ENCODE results near the gene RABGAP1L. TPM values are rescaled to one million over a fixed set of nuclear protein-coding genes. Genes with fewer than 3 reads are reported as not detected.
"Not testable (repeated sequence)": the region's sequence is repeated elsewhere in the genome, so short reads cannot be mapped to it uniquely, and the experiment has no call there.

Gene RABGAP1L
- total RNA-seq, 2 experiments from 2014 or later: 76.8 to 80.5 TPM

- Mint-ChIP-seq H3K4me3 (peak overlapping the region; percentile 84), H3K27ac (peak overlapping the region; percentile 93), H3K27me3 (no peaks in the 10 kb centered on the region), H3K4me1 (peaks cover 66% of the 10 kb centered on the region), H3K9me3 (no peaks in the 10 kb centered on the region), H3K36me3 (ENCODE audit: low read depth) (peaks cover 11% of the 10 kb centered on the region)
- ChIA-PET CTCF (interaction anchor here (1.3 kb wide), 1 partner anchor 59 kb away, joined by 3 read pairs; no protein-coding TSS in a partner anchor), POLR2A (interaction anchor here (0.8 to 2.7 kb wide), 8 partner anchors 44 to 841 kb away, joined by 3 to 18 read pairs (median 4); partner anchors contain the start of genes CACYBP, DARS2, GAS5 and PRDX6)
- DNase-seq: no peak
Measured at GRCh38 chr1:174158767-174159251, 511 bp upstream of the RABGAP1L start.

- H3K9me3 Mint-ChIP-seq: no peaks in the 10 kb centered on the region
- peaks cover 64% of the 10 kb centered on the region for H3K4me1 Mint-ChIP-seq
- no peak for DNase-seq
- POLR2A ChIA-PET: interaction anchor here (0.8 to 2.7 kb wide), 7 partner anchors 10 to 290 kb away, joined by 3 to 18 read pairs (median 3); partner anchors contain the start of genes GAS5 and ZBTB37
- peaks cover 19% of the 10 kb centered on the region for H3K36me3 Mint-ChIP-seq (ENCODE audit: low read depth)
- no peaks in the 10 kb centered on the region for H3K27me3 Mint-ChIP-seq
- H3K4me3 Mint-ChIP-seq: peak overlapping the region; percentile 84
- CTCF ChIA-PET: no interaction called here
- peak overlapping the region; percentile 93 for H3K27ac Mint-ChIP-seq
Measured at GRCh38 chr1:174160109-174160473, 771 bp downstream of the RABGAP1L start.

GRCh38 chr1:174160603-174161002 is 1.3 kb downstream of the RABGAP1L start:
- CTCF ChIA-PET: interaction anchor here (1.1 kb wide), 1 partner anchor 57 kb away, joined by 3 read pairs; no protein-coding TSS in a partner anchor
- H3K9me3 Mint-ChIP-seq: no peaks in the 10 kb centered on the region
- H3K4me1 Mint-ChIP-seq: peaks cover 64% of the 10 kb centered on the region
- H3K36me3 Mint-ChIP-seq (ENCODE audit: low read depth): peaks cover 24% of the 10 kb centered on the region
- H3K27ac Mint-ChIP-seq: peak overlapping the region; percentile 93
- POLR2A ChIA-PET: interaction anchor here (0.8 to 2.7 kb wide), 6 partner anchors 12 to 291 kb away, joined by 3 to 18 read pairs (median 4); partner anchors contain the start of genes GAS5 and ZBTB37
- H3K27me3 Mint-ChIP-seq: no peaks in the 10 kb centered on the region
- DNase-seq: no peak
- H3K4me3 Mint-ChIP-seq: peak overlapping the region; percentile 84

- no peaks in the 10 kb centered on the region for H3K9me3 Mint-ChIP-seq
- H3K27me3 Mint-ChIP-seq: no peaks in the 10 kb centered on the region
- ChIA-PET POLR2A (interaction anchor here (0.9 to 1.3 kb wide), 2 partner anchors 44 to 338 kb away, joined by 3 read pairs; no protein-coding TSS in a partner anchor), CTCF (no interaction called here)
- H3K36me3 Mint-ChIP-seq (ENCODE audit: low read depth): peaks cover 36% of the 10 kb centered on the region
- peaks cover 67% of the 10 kb centered on the region for H3K4me1 Mint-ChIP-seq
- no peak for DNase-seq
- H3K4me3 Mint-ChIP-seq: no peak overlapping the region
- H3K27ac Mint-ChIP-seq: no peak overlapping the region
Measured at GRCh38 chr1:174161813-174162212, 2.5 kb downstream of the RABGAP1L start.

- Mint-ChIP-seq H3K27me3 (no peaks in the 10 kb centered on the region), H3K4me1 (peaks cover 56% of the 10 kb centered on the region), H3K9me3 (no peaks in the 10 kb centered on the region), H3K4me3 (no peak overlapping the region), H3K27ac (no peak overlapping the region), H3K36me3 (ENCODE audit: low read depth) (peaks cover 42% of the 10 kb centered on the region)
- ChIA-PET POLR2A (no interaction called here), CTCF (interaction anchor here (1.0 kb wide), 2 partner anchors 24 to 53 kb away, joined by 3 to 4 read pairs; no protein-coding TSS in a partner anchor)
- DNase-seq: no peak
Measured at GRCh38 chr1:174164826-174165225, 5.5 kb downstream of the RABGAP1L start.

GRCh38 chr1:174165471-174166137 is 6.3 kb downstream of the RABGAP1L start:
- Mint-ChIP-seq H3K4me3 (no peak overlapping the region), H3K27ac (peak overlapping the region; percentile 1), H3K4me1 (peaks cover 50% of the 10 kb centered on the region), H3K27me3 (no peaks in the 10 kb centered on the region), H3K36me3 (ENCODE audit: low read depth) (peaks cover 43% of the 10 kb centered on the region), H3K9me3 (no peaks in the 10 kb centered on the region)
- no peak for DNase-seq
- POLR2A ChIA-PET: interaction anchor here (1.0 to 1.7 kb wide), 4 partner anchors 9 to 39 kb away, joined by 5 to 6 read pairs (median 5); no protein-coding TSS in a partner anchor
- CTCF ChIA-PET: interaction anchor here (1.2 kb wide), 1 partner anchor 52 kb away, joined by 5 read pairs; no protein-coding TSS in a partner anchor

- CTCF ChIA-PET: interaction anchor here (1.2 to 1.3 kb wide), 2 partner anchors 13 to 51 kb away, joined by 3 to 5 read pairs; no protein-coding TSS in a partner anchor
- DNase-seq: no peak
- Mint-ChIP-seq H3K9me3 (no peaks in the 10 kb centered on the region), H3K4me1 (peaks cover 40% of the 10 kb centered on the region), H3K27ac (peak overlapping the region; percentile 1), H3K36me3 (ENCODE audit: low read depth) (peaks cover 45% of the 10 kb centered on the region), H3K27me3 (no peaks in the 10 kb centered on the region), H3K4me3 (no peak overlapping the region)
- POLR2A ChIA-PET: interaction anchor here (1.0 to 1.7 kb wide), 5 partner anchors 8 to 38 kb away, joined by 4 to 6 read pairs (median 5); no protein-coding TSS in a partner anchor
Measured at GRCh38 chr1:174166530-174167264, 7.4 kb downstream of the RABGAP1L start.

- POLR2A ChIA-PET: interaction anchor here (1.3 to 1.5 kb wide), 2 partner anchors 13 to 23 kb away, joined by 4 to 5 read pairs; no protein-coding TSS in a partner anchor
- DNase-seq: no peak
- peaks cover 40% of the 10 kb centered on the region for H3K4me1 Mint-ChIP-seq
- no peaks in the 10 kb centered on the region for H3K9me3 Mint-ChIP-seq
- H3K27ac Mint-ChIP-seq: no peak overlapping the region
- H3K4me3 Mint-ChIP-seq: no peak overlapping the region
- H3K27me3 Mint-ChIP-seq: no peaks in the 10 kb centered on the region
- H3K36me3 Mint-ChIP-seq (ENCODE audit: low read depth): peaks cover 41% of the 10 kb centered on the region
- CTCF ChIA-PET: interaction anchor here (0.7 to 1.3 kb wide), 2 partner anchors 14 to 826 kb away, joined by 3 read pairs; no protein-coding TSS in a partner anchor
Measured at GRCh38 chr1:174167265-174167803, 8.0 kb downstream of the RABGAP1L start.

GRCh38 chr1:174169342-174169741 is 10.0 kb downstream of the RABGAP1L start:
- Mint-ChIP-seq H3K27ac (no peak overlapping the region), H3K9me3 (no peaks in the 10 kb centered on the region), H3K36me3 (ENCODE audit: low read depth) (peaks cover 41% of the 10 kb centered on the region), H3K4me1 (peaks cover 42% of the 10 kb centered on the region), H3K4me3 (no peak overlapping the region), H3K27me3 (no peaks in the 10 kb centered on the region)
- POLR2A ChIA-PET: interaction anchor here (1.0 kb wide), 1 partner anchor 10 kb away, joined by 3 read pairs; the partner anchor contains the start of gene RABGAP1L
- no peak for DNase-seq
- CTCF ChIA-PET: no interaction called here

- Mint-ChIP-seq H3K36me3 (ENCODE audit: low read depth) (peaks cover 33% of the 10 kb centered on the region), H3K4me3 (no peak overlapping the region), H3K4me1 (peaks cover 32% of the 10 kb centered on the region), H3K27ac (no peak overlapping the region), H3K9me3 (no peaks in the 10 kb centered on the region), H3K27me3 (no peaks in the 10 kb centered on the region)
- ChIA-PET CTCF (no interaction called here), POLR2A (no interaction called here)
- no peak for DNase-seq
Measured at GRCh38 chr1:174171073-174171472, 11.8 kb downstream of the RABGAP1L start.

GRCh38 chr1:174174461-174175329 is 15.4 kb downstream of the RABGAP1L start:
- Mint-ChIP-seq H3K4me1 (peaks cover 26% of the 10 kb centered on the region), H3K27ac (no peak overlapping the region), H3K27me3 (no peaks in the 10 kb centered on the region), H3K36me3 (ENCODE audit: low read depth) (peaks cover 45% of the 10 kb centered on the region), H3K4me3 (no peak overlapping the region), H3K9me3 (peaks cover 12% of the 10 kb centered on the region)
- POLR2A ChIA-PET: interaction anchor here (1.6 kb wide), 1 partner anchor 9 kb away, joined by 5 read pairs; no protein-coding TSS in a partner anchor
- no peak for DNase-seq
- CTCF ChIA-PET: interaction anchor here (1.0 kb wide), 1 partner anchor 32 kb away, joined by 3 read pairs; no protein-coding TSS in a partner anchor

GRCh38 chr1:174178459-174178858 is 19.1 kb downstream of the RABGAP1L start:
- POLR2A ChIA-PET, H3K27ac Mint-ChIP-seq, H3K4me3 Mint-ChIP-seq, CTCF ChIA-PET, DNase-seq, H3K27me3 Mint-ChIP-seq: not testable (repeated sequence)
- Mint-ChIP-seq H3K36me3 (ENCODE audit: low read depth) (peaks cover 37% of the 10 kb centered on the region), H3K9me3 (peaks cover 12% of the 10 kb centered on the region), H3K4me1 (peaks cover 19% of the 10 kb centered on the region)
